GM21390 (cell line): ENCODE data around the gene MERTK.
A peak's percentile ranks its signal among the peaks of the same experiment; 100 is the strongest.

ENCODE experiments used
- ATAC-seq: cut with Tn5 transposase; IDR thresholded peaks from one replicate; pipeline ENCODE4 v1.9.1; 2021; ENCODE audit not compliant: unreplicated experiment

The MERTK gene

DNA sequence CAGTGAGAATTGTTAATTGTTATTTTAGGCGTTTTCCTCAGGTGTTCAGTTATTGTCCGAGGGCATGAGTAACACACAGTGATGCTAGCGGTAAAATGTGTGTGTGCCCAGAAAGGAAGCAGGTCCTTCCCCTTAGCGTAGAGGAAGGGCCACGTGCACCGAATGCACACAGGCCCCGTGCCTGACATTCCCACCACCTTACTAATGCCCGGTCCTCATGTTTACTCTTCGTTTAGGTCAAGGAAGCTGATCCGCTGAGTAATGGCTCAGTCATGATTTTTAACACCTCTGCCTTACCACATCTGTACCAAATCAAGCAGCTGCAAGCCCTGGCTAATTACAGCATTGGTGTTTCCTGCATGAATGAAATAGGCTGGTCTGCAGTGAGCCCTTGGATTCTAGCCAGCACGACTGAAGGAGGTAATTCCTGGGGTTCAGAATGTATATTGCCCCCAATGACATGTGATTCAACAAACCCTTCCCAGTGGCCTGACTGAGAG, 76.7 kb downstream of the MERTK start:
- ATAC-seq: no peak

DNA sequence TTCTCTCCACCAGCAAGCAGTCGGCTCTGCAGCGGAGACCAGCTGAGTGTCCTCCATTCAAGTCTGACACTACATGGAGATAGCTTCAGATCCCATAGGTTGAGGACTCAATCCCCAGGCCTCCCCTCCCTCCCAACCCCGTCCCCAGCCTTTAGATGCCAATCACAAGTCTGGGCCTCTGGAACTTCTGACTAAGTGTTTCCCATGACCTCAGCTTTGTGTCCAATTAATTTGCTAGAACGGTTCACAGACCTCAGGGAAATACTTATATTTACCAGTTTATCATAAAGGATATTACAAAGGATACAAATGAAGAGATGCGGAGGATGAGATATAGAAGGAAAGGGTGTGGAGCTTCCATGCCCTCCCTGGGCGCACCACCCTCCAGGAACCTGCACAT, 77.4 kb downstream of the MERTK start:
- ATAC-seq: no peak

DNA sequence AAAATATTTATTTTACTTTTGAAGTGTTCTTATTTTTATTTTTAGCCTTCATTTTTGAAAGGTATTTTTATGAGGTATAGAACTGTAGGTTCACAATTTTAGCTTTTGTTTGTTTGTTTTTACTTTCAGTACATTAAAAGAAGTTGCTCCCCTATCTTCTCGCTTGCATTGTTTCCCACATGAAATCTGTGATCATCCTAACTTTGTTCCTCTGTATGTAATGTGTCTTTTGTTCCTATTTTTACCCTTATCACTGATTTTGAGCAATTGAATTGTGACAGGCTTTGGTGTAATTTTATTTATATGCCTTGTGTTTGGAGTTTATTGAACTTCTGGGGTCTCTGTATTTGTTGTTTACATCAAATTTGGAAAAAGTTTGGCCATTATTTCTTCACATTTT, 78.8 kb downstream of the MERTK start:
- no peak for ATAC-seq

DNA sequence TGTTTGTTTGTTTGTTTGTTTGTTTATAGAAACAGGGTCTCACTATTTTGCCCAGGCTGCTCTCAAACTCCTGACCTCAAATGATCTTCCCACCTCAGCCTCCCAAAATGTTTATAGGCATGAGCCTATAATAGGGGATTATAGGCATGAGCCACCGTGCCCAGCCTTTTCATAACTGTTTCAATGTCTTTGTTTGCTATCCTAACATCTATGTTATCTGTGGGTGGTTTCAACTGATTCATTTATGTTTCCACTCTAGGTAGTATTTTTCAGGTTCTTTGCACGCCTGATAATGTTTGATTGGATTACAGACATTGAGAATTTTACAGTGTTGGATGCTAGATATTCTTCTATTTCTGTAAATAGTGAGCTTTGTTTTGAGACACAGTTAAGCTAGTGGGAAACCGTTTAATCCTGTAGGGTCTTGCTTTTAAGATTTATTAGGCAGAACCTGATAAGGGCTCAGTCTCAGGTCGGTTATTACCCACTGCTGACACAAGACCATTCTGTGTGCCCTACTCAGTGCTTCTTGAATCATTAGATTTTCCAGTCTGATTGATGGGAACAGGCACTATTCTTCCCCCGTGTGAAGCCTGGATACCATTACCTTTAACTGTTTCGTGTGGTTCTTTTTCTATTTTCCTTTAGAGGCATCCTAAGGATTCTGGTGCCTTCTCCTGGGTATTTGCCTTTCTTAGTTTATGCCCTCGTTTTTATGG, 80.2 kb downstream of the MERTK start:
- no peak for ATAC-seq

DNA sequence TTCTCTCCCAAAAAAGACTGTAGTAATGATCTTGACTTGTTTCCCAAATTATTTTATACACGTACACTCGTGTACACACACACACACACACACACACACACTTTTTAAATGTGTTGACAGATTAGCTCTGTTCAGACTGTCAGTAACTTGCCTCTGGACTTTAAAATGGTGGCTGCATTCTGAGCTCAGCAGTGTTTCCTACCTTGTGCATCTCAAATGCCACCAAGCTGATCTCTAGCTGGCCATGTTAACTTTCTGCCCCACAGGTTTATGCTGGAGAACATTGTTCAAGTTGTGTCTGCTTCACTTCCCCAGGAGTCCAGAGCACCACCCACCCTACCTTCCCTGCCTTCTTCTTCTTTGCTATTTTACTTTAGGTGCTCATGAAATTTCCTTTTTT, 83.3 kb downstream of the MERTK start:
- ATAC-seq: no peak

DNA sequence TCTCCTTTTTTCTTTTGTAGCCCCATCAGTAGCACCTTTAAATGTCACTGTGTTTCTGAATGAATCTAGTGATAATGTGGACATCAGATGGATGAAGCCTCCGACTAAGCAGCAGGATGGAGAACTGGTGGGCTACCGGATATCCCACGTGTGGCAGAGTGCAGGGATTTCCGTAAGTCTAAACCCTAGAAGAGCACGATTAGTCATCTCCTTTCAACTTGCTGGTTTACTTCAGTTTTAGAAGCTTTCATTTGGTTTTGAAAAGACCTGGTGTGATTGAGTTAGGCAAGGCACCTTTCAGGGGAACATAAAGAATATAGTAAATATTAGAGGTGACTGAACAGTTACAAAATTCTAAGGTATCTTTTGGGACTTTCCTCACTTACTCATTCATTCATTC, 84.4 kb downstream of the MERTK start:
- ATAC-seq: no peak

DNA sequence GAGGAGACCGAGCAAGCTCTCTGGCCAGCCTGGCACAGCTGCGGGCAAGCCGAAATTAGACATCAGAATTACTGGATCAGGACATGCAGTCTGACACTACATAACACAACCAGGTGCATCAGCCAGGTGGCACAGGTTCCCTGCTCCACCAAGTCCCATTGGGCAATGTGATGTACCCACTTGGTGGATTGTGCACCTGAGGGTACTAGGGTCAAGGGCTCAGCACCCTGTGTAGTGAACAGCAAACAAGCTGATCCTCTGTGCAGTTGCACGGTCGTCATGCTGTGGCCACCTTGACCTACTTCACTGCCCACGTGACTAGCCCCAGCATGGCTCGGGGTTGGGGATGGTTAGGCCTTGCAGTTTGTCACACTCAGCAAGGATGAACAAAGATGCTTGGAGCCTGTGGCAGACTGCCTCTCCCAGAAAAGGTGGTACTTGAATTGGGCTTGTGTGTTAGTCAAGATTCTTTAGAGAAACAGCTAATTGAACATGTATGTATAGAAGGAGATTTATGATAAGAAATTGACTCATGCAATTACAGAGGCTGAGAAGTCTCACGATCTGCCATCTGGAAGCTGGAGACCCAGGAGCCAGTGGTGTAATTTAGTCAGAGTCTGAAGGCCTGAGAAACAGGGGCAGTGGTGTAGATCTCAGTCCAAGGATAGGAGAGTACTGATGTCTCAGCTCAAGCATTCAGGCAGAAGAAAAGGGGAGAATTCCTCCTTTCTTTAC, 85.2 kb downstream of the MERTK start:
- no peak for ATAC-seq

DNA sequence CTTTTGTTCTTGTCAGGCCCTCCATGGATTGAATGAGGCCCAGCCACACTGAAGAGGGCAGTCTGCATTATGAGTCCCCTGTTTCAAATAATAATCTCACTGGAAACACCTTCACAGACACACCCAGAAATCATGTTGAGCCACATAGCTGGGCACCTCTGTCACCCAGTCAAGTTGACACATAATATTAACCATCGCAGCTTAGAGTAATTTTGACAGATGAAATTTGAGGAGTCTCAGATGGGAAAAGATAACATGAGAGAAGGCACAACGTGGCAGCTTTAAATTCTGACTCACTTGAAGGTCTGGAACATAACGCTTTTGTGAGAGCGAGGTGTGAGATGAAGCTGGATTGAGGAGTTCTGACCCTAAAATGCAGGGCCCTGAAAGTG, 85.8 kb downstream of the MERTK start:
- no peak for ATAC-seq

DNA sequence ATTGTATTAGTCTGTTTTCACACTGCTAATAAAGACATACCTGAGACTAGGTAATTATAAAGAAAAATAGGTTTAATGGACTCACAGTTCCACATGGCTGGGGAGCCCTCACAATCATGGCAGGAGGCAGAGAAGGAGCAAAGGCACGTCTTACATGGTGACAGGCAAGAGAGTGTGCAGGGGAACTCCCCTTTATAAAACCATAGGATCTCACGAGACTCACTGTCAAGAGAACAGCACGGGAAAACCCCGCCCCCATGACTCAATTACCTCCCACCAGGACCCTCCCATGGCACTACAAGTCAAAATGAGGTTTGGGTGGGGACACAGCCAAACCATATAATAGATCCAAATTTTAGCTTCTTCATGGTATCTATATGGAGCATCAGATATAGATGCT, 87.1 kb downstream of the MERTK start:
- no peak for ATAC-seq

DNA sequence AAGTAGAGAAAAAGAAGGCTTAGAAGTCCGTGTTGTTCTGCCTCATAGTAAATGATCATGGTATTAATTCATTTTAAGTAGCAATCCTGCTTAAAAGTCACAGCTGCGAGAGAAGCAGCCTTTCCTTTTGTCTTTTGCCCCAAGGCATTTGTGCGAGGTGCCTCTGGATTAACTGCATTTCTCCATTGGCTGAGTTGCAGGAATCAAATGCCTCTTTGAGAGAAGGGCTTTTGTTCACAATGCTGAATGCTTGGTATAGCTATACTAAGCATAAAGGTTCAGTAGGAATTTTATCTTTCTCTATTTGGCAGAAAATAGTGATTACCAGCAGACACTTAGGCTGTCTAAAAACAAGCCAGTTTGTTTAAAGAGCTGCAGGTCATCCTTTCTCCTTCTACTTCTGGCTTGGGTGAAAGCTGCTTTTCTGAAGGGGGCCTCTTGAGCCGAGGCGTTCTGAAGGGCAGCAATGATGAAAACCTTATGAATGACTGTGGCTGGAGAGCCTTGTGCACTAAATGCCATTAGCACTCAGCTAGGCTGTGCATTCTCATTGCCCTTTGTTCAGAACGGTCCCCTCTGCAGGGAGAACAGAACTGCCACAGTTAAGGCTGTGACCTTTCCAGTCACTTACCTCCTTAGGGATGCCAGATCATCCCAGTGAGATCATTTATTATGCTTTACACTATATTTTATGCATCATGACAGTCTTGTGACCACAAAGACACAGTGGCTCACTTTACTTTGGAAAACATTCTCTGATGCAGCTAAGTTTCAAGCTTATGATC, 87.9 kb downstream of the MERTK start:
- ATAC-seq: no peak

DNA sequence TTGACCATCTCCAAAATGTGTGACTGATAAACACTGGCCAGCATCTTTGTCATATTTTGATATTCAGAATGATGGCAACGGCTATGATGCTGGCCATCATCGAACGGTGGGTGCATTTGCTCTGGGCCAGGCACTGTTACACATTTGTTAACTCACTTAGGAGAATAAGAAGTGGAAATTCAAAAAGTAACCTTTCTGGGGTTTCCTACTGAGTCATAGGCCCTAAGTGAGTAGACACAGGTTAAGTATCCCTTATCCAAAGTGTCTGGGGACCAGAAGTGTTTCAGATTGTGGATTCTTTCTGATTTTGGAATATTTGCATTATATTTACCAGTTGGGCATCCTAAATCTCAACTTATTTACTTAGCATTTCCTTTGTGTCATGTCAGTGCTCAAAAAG, 92.0 kb downstream of the MERTK start:
- ATAC-seq: no peak

DNA sequence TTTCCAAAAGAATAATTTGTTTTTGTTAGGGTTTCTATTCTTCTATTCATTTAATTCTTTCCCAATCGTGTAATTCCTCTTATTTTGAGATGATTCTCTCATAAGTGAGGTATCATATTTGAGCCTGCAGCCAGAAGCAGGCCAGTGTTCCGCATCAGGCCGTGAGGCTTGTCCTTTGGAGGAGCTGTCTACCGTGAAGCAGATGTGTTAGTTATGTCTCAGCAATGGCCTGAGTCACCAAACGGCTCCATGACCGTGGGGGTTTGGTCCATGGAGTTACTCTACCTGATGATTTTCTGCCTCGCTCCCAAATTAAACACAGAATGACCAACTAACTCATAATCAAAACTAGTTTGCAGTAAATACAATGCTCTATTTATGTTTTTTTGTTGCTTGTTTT, 92.4 kb downstream of the MERTK start:
- ATAC-seq: no peak

DNA sequence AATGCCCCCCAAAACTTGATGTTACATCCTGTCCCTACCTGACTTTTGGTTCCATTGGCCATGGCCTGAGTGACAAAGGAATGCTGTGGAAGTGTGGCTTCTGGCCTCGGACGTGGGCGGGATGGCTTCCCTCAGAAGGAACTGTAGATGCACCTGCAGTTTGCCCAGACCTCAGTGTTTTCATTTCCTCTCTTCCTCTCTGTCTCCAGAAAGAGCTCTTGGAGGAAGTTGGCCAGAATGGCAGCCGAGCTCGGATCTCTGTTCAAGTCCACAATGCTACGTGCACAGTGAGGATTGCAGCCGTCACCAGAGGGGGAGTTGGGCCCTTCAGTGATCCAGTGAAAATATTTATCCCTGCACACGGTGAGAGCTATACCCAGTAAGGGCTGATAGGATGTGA, 95.6 kb downstream of the MERTK start:
- ATAC-seq: no peak

DNA sequence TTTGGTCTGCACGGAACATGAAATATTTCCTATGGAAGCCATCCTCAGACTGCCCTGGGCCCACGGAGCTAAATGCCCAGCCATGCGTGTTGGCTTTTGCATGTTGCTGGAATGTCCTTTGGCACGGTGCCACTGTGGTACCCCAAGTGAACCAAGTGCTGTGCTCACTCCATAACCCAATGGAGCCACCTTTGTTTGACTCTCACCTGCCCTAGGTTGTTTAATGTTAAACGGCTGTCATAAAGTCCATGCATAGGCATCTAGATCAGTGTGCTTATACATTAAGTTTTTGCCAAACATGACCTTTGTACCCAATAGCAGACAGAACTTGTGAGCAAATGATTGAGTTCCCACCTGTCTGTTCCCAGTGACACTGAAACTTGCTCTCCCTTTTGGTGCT, 96.7 kb downstream of the MERTK start:
- no peak for ATAC-seq

DNA sequence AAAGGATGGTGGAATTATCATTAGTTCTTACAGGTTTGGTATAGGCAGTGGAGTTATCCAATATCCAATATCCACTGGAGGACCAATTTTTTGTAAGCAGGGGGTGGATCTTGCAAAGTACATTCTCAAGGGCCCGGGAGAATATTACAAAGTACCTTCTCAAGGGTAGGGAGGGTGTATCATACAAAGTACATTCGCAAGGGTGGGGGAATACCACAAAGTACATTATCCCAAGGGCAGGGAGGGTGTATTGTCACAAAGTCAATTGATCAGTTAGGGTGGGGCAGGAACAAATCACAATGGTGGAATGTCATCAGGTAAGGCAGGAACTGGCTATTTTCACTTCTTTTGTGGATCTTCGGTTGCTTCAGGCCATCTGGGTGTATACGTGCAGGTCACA, 101.4 kb downstream of the MERTK start:
- ATAC-seq: no peak

DNA sequence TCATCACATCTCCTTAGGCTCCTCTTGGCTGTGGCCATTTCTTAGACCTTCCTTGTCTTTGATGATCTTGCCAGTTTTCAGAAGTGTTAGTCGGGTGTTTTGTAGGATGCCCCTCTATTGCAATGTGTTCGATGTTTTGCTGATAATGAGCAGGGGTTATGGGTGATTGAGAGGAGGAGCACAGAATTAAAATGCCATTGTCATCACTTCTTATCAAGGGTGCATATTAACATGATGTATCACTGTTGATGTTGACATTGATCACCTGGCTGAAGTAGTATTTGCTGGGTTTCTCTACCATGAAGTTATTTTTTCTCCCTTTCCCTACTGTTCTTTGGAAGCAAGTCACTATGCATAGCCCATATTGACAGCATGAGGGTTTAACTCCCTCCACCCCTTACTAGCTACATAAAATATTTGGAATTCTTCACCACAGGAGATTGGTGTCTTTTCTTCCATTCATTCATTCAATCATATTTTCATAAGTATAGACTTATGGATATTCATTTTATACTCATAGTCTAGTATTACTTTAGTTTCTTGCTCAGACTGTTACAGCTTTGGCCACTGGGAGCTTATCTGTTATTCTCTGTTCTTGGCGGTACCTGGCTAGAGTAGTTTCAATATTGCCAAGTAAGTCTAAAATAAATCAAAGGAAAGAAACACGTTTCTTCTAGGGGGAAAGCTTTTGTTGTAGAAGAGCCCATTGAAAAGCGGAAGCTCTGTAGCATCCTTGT, 102.2 kb downstream of the MERTK start:
- ATAC-seq: no peak

DNA sequence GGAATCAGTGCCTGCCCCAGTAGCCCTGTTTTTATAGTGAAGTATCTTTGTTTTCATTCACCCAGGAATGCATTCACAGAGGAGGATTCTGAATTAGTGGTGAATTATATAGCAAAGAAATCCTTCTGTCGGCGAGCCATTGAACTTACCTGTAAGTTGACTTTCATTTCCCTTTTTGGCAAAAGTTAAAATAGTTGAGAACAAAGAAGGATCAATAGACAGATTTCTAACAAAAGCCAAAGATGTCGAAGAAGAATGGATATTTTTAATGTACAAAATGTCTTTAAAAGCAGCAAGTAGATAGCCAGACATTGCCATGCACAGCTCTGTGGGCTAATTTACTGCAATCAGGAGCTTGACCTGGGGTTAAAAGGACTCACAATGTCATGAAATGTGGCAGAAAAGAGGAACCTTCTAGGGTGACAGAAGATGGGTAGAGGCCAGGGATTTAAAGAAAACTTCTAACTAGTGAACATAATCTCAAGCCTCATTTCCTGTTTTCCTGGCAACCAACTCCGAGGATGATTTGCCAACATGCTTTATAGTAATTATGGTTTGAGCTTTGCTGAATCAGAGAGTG, 102.8 kb downstream of the MERTK start:
- ATAC-seq: no peak

DNA sequence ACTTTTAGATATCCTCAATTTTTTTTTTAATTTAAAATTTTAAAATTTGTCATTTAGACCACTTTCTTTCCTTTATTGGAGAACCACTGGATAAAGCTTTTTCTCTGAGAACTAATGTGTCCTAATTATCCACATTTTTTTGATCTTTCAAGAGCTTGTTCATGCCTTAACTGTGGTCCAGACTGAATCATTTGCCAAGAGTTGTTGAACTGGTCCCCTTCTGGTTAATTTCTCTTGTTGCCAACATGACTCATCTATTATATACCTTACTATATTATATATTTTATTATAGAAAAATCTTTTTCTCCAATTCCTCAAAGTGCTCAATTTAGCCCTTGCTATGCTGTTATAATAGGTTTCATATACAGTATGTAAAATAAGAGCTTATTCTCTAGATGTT, 103.5 kb downstream of the MERTK start:
- ATAC-seq: no peak

DNA sequence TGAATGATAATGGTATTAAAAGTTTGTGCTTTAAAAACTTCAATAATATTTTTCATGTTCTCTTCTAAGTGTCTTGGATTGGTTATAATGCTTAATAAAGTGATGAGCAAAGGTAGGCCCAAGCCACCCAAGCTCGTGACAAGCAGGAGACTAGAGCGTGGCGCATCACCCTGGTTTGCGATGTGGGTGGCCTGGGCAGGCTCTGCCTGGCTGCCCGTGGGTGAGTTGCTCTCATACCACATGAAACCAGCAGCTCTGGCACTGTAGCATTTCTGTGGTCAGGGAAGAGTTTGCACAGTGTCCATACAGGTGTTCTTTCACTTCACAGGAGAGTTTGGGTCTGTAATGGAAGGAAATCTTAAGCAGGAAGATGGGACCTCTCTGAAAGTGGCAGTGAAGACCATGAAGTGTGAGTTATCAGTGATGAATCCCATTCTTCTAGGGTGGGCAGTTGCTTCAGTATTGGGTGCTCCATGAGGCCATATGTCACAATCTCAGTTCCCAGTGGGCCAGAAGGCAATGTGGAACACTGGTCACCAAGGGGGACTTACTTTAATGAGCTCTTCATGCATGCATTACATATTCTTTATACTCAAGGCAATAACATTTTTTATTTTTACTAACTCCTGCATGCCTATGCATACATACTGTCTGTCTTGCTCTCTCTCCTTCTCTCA, 105.3 kb downstream of the MERTK start:
- no peak for ATAC-seq

DNA sequence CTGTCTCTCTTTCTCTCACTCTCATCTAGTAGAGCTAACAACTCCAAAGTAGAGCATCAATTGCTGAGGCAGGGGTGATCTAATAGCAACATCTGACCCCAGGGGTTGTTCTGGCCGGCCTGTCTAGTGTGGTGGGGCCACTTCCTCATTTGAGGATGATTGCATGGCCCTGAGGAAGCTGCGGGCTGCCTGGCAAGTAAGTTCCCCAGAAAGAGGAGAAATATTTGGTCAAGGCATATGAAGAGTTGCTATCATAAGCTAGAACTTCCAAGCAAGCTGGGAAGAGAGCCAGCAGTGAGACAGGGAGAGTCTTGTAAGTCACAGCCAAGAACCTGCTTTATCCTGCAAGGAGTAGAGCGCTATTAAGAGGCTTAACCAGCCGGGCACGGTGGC, 105.8 kb downstream of the MERTK start:
- peak; percentile 59 for ATAC-seq
